GM19452 (cell line): Measurements from ENCODE around the gene ASPG.

Experiments
- ATAC-seq: cut with Tn5 transposase; IDR thresholded peaks from one replicate; pipeline ENCODE4 v1.9.1; 2021; ENCODE audit not compliant: unreplicated experiment

Gene ASPG

DNA sequence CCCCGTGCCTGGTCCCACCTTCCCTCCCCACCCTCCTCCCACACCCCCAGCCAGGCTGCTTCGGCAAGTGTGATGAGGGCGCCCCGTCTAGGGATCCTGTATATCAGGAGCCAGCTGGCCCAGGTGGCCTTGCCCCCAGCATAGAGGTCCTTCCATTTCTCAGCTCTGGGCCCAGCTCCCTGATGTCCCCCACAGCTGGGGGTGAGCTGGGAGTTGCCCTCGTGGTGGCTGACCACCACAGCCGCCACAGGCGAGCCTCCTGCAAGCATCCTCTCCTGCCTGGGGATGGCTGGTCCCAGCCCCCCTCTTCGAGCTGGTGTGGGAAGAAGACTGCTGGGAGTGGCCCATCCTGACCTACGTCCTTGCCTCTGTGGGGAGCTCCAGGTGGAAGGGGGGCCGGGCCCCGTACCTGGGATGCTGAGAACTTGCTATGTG is 7.4 kb downstream of the ASPG start:
- no peak for ATAC-seq

DNA sequence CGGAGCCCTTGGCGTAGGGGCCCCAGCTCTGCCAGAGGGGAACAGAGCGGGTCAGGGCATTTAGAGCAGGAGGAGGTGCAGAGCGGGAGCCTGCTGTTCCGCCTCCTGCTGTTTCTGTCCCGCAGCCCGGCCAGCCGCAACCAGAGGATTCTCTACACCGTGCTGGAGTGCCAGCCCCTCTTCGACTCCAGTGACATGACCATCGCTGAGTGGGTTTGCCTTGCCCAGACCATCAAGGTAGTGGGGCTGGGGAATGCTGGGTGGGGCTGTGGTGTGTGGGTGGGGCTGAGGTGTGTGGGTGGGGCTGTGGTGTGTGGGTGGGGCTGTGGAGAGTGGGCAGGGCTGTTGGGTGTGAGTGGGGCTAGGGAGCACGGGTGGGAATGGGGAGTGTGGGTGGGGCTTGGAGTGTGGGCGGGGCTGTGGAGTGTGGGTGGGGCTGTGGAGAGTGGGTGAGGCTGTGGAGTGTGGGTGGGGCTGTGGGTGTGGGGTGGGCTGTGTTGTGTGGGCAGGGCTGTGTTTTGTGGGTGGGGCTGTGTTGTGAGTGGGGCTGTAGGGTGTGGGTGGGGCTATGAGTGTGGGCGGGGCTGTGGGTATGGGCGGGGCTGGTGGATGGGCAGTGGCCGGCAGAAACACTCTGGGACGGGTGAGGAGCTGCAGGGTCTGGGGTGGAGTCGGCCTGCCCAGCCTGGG is 8.0 kb downstream of the ASPG start:
- no peak for ATAC-seq

DNA sequence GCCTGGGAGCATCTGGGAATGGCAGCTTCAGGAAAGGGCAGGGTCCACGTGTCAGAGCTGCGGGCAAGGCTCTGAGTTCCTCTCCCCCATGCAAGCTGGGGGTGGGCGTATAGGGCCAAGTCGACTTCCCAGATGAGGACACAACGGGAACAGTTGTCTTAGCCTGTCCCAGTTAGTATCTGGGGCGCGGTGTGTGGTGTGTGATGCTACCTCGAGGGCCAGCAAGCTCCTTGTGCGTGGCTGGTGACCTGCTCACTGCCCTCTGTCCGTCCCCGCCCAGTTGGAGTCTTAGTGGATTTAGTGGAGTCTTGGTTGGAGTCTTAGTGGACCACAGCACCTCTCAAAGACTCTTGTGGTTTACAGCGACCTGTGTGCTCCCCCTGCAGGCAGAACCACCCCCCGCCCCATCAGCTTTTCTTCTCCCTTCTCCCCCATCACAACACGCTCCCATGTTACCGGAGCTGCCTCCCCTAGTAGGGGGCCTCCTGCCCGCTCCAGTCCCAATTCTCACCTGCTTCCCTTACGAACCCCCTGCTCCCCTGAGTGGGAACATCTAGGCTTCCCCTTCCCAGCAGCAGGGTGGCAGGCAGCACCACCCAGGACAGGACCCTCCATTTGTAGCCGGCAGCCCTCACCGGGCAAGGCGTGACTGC is 8.7 kb downstream of the ASPG start:
- ATAC-seq: no peak

DNA sequence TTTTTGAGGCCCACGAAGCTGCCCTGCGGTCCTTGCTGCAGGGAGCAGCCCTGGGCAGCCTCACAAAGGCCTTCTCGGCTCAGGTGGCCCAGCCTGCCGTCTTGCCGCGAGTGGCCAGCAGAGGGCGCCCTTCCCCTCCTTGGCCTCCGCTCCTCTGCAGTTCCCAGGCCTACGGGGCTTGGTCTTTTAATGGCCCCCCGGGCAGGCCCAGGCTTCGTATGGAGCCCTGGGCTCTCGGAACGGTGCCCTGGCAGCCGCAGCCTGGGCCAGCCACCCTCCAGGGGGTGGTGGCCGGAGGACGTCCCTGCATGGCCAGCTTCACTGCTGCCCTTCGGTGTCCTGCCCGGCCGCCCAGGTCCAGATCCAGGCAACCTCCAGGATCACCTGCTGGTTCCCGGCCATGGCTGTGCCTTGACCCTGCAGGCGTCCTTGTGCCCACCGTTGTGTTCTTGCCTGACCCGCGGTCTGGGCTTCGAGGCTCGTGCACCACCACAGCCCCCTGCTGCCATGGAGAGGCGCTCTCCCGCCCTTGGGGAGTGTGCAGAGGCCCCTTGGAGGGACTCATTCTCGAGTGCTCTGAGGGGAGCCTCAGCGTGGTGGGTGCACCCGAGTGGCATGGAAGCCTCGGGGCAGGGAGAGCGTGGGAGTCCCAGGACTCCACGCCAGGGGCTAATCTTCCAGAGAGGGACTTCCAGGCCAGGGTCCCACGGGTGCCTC is 9.4 kb downstream of the ASPG start:
- no peak for ATAC-seq

DNA sequence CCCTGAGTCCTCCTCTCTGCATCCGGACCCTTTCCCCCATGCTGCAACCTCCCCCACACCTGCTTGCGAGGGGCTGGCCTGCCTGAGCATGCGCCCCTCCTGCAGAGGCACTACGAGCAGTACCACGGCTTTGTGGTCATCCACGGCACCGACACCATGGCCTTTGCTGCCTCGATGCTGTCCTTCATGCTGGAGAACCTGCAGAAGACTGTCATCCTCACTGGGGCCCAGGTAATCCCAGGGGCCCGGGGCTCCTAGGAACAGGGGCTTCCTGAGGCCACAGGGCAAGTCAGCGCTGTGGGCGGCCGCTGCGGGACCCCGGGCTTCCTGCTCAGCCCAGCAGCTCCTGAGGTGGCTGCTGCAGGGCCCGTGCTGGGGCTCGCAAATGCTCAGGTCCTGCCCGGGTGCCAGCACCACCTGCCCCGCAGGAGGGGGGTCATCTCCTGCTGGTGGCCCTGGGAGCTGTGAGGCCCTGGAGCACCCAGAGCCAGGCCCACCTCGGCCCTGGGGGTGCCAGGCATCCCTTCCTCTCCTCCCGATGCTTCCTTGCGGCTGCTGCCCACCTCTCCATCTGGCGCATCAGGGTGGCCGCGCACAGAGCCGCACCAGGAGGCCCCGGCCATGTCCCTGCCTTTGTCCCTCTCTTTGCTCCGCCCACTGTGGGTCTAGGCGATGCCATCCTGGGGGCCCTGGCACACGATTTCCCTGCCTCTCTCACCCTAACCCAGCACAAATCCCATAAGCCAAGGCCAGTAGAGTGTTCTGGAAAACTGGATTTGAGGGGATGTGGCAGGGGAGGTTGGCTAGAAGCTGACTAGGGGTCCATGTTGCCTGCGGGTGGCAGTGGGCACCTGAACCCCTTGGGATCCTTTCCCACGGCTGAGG is 10.2 kb downstream of the ASPG start:
- no peak for ATAC-seq

DNA sequence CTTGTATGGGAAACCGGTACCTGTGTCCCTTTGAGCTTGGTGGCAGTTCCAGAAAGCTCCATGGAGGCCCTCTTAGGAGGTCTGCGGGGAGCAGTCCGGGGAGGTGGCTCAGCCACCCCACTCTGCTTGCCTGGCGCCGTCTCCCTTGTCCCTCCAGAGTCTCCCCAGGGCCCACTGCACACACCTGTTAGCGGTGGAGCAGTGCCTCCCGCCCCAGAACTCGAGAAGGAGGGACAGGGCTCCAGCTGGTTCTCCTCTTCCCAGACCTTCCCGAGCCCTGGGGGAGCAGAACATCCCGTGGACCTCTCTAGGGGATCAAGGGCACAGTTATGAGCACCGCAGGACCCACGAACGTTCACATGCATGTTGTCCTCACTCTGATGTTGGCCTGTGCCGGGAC is 10.8 kb downstream of the ASPG start:
- no peak for ATAC-seq

DNA sequence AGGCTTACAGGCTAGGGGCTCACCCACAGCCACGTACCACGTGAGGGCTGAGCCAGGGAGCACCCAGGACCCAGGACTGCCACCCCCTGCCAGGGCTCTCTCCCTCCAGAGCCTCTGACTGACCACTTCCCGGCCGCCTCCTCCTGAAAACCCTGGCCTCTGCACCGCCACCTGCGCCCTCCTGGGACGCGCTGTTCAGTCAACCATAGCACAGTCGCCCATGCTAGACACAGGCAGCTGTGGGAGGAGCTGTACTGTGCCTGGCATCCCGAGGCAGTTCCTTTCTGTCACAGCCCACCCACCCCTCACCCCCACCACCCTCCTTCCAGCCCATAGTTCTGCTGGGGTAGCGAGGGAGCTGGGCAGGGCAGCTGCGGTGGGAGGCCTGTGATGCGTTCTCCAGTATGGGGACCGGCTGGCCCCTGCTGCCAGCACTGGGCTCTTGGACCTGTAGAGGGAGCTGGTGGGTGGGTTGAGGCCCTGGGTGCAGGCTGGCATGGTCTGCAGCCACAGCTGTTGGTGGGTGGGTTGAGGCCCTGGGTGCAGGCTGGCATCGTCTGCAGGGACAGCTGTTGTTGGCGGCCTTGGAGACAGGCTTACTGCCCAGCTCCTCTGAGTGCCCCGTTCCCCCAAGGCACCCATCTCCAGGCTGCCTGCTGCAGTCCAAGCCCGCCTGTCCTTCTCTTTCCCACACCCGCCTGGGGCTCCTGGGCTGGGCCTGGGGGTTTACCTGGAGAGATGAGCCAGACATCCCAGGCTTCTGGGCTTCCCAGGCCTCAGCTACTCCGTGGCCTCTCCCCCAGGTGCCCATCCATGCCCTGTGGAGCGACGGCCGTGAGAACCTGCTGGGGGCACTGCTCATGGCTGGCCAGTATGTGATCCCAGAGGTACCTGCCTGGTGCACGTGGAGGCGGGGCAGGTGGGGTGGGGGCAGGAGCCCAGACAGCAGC is 11.5 kb downstream of the ASPG start:
- no peak for ATAC-seq

DNA sequence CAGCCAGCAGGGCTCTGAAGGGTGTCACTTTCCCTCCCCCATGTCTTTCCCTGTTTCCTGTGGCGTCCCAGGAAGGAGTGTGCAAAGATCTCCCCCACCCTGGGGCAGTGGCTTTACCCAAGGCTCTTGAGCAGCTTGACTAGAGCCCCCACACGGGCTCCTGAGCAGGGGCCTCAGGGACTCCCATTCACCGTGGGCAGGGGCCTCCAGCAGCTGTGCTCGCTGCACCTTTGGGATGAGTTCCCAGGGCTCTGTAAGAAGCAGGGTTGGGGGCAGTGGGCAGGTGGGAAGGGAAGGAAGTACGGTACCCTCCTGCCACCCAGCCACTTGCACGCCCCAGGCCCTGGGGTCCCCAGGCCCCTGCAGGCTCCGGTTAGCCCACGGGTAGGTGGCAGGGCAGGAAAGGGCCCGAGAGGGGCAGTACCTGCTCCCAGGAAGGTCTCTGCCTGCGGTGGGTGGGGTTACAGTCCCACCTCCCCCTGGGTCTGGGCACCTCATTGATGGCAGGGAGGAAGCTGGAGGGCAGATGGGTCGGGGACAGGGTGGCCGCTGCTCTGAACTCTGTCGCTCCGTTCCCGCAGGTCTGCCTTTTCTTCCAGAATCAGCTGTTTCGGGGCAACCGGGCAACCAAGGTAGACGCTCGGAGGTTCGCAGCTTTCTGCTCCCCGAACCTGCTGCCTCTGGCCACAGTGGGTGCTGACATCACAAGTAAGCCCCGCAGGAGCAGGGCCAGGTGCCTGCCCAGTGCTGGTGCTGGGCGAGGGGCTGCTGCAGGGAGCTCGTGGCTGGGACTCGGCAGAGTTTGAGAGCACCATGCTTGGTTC is 13.0 kb downstream of the ASPG start:
- ATAC-seq: no peak

DNA sequence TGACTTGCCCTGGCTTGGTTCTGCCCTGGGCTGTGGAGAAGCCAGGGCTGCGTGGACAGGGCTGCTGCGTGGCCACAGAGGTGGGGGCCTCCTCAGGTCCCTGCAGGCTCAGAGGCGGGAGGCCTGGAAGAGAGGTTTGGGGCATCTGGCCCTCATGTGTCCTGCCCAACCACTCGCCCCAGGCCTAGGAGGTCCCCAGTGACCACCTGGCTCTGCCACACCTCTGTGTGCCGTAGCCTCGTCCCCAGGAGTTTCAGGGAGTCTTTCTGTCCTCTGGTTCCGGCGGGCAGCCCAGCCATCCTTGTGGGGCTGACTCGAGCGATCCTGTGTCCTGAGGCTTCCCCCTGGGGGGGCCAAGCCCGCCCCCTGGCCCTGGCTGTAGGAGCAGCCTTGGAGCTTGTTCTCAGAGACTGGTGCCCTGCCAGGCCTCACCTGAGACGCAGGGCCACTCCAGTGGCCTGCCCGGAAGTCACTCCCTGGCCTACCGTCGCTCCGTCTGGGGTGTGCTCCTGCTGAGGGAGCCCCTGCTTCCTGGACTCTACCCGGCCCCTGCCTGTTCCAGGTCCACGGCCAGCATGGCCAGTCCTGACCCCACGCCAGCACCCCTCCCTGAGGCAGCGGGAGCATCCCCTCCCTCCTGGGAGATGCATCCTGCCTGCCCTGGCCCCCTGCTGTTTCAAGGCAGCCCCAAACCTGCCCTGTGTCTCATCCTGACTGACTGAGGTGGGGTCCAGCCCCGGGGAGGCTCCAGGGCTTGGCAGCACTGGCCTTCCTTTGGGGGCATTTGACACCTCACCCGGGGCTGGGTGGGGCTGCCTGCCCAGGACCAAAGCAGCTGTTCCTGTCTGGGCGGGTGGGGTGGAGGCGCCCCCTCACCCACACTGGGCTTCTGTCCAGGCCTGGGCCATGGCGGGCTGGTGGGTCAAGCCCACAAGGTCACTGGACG is 13.9 kb downstream of the ASPG start:
- no peak for ATAC-seq

DNA sequence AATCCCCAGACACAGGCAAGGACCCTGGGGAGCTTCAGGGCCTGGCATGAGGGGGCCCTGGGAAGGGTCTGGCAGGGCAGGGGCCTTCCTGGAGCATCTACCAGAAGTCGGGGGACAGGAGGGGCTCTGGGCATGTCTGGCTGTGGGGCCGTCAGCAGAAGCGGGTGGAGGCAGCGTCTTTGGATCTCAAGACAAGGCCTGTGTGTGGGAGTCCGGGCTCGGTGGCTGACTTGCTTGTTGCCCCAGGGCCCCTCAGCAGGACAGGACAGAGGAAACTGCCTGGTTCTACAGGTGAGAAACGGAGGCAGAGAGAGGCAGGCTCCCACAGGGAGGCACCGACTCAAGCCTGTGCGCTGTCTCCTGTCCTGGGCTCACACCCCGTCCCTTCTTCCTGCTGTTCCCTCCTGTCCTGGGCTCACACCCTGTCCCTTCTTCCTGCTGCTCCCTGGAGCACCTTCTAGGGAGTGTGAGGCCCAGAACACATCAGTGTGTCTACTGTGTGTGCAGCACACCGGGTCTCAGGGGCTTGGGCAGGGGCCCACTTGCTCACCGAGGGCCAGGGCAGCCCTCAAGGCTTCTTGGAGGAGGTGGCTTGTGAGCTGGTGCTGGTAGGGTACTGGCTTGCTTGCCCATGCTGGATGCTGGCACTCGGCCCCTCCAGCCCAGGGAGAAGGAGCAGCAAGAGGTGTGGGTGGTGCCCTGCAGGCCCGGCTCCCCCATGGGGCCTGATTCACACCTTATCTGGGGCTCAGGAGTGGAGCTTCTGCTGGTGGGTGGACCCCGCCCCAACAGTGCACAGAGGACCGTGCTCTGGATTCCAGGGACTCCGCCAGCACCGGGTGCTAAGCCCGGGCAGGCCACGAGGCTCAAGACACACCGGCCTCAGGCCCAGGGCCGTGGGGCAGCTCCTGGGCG is 14.9 kb downstream of the ASPG start:
- ATAC-seq: no peak

DNA sequence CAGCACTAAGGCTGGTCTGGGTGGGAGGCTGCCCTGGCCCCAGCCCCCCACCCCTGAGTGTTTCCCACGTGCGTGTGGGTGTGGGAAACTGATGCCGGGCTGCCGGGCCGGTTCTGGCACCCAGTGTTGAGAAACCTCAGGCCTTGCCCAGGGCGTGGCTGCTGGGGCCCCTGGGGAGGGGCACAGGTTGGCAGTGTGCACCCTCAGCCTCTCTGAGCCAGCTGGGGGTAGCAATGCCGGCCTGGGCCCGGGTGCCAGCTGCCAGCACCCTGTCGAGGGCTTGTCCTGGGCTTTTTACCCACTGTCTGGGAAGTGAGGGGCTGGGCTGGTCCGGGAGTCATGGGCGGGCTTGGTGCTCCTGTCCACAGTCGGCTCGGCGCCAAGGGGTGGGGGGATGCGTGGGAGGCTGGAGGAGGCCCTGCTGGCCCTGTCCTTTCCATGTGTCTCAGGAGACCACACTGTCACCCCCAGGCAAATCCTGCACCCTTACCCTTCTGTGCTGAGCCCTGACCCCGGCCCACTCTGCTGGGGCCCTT is 15.7 kb downstream of the ASPG start:
- ATAC-seq: no peak

DNA sequence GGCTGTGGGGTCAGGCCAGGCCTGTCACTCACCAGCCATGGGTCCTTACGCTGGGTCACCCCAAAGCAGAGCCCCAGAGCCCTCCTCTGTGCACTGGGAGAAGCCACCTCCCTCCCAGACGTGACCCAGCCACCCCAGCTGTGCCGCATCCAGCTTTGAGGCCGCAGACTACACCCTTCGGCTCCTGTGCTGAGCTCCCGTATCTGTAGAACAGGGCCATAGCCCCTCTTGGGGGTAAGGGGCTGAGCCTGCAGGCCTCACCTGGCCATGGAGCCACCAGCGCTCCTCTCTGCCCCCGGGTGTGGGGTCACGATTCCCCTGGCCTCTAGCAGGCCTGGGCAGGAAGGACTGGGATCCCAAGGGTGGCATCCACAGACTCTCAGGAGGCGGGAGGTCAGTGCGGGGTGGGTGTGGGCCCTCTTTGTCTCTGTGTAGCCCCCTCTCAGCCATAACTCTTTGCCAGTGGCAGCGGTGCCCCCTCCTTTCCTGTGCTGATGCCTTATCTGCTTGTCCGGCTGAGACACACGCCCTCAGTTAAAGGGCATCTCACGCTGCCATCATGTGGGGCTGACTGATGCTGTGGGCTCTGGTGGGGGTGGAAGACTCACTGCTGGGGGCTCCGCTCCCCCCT is 16.3 kb downstream of the ASPG start:
- no peak for ATAC-seq

DNA sequence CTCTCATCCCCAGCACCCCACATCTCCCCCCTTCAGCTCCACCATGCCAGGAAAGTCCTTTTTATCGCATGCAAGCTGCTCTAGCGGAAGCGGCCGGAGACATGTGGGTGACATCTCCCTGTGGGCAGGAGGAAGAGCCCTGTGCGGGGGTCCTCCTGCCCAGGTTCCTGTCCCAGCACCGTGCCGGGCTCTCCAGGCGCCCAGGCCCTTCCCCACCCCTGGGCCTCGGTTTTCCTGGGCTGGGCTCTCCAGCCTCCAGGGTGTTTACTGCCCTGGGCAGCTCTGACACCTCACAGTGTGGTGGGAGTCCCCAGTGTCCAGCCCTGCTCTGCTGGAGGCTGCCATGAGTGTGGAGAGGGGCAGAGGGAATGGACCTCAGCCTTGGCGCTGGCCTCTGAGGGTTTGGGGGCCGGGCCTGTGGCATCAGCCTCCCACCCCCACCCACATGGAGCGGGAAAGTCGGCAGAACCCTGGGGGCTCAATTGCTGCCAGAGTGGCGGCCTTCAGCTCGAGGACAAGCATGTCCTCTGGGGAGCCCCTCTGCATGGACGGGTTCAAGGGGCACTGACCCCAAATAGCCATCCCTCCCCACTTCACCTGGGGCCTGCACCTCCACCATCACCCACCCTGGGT is 16.9 kb downstream of the ASPG start:
- ATAC-seq: no peak

DNA sequence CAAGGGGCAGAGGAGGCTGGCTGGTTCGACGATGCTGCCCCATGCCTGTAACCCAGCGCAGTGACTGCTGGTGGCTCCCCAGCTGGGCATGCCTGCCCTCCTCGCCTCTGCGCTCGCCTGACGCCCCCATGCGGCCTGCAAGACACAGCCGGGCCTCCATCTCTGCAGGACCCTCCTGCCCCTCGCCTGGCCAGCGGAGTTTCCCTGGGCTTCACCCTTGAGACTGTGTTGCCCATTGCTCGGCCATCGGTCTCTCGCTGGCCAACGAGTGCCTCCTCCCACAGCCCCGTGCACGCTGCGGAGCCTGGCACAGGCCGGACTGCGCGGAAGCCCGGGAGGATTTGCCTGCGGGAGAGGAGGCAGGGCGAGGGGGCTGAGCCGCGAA is 17.6 kb downstream of the ASPG start:
- ATAC-seq: no peak

DNA sequence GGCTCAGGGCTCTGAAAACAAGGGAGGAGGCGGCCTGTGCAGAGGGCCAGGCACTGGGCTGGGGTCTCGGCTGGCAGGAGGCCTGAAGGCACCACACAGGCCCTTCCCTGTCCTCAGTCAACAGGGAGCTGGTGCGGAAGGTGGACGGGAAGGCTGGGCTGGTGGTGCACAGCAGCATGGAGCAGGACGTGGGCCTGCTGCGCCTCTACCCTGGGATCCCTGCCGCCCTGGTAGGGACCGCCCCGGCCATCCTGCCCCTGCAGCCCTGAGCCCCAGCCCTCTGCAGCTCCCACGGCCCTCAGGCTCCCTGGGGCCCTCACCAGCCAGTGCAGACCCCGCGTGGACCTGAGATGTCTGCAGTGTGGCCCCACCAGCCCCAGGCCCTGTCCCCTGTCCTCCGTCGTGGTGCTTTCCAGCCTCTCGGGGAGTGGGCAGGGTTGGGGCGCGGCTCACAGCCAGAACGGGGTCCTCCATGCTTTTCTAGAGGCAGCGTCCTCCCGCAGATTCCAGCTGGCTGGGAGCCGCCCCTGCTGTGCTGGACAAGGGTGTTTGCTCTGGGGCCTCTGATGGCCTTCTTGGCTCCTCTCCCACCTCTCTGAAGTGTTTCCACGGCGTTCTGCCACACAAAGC is 18.1 kb downstream of the ASPG start:
- no peak for ATAC-seq
